HG03575 (cell line): ENCODE data around the gene PRELP.

Experiments used
- ATAC-seq: cut with Tn5 transposase; IDR thresholded peaks from one replicate; pipeline ENCODE4 v1.9.1; 2021; ENCODE audit not compliant: unreplicated experiment, insufficient number of reproducible peaks, low FRiP score; ENCODE audit errors: extremely low read depth

Gene PRELP

DNA sequence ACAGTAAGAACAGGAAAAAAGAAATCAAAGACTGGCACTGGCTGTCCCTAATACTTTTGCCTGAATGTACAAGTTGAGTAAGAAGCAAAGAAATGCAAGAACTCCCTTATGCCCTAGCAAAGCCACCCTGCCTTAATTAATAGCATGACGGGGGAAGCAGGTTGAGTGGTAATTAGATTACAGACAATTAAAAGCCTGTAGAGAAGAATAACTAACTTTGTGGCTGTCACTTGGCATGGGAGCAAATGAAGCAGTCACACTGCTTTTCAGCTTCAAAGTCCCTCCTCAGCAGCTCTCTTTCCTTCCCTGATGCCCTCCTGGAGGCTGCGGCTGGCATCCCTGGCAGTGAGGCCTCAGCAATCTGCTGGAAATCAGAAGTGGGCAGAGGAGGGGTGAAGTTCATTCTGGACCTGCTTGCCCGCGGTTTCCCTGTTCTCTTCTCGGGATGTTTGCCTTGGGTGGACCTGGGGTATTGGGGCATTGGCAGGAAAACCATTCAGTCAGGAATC is 21.7 kb downstream of the PRELP start:
- no peak for ATAC-seq

DNA sequence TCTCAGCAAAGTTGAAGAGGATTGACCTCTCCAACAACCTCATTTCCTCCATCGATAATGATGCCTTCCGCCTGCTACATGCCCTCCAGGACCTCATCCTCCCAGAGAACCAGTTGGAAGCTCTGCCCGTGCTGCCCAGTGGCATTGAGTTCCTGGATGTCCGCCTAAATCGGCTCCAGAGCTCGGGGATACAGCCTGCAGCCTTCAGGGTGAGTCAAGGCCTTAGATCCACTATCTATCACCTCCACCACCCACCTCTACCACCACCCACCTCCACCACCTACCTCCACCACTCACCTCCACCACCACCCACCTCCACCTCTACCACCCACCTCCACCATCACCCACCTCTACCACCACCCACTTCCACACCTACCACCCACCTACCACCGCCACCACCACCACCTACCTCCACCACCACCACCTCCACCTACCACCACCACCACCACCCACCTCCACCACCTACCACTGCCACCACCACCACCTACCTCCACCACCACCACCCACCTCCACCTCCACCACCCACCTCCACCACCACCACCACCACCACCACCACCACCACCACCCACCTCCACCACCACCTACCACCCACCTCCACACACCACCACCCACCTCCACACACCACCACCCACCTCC is 24.2 kb downstream of the PRELP start:
- ATAC-seq, result no peak

DNA sequence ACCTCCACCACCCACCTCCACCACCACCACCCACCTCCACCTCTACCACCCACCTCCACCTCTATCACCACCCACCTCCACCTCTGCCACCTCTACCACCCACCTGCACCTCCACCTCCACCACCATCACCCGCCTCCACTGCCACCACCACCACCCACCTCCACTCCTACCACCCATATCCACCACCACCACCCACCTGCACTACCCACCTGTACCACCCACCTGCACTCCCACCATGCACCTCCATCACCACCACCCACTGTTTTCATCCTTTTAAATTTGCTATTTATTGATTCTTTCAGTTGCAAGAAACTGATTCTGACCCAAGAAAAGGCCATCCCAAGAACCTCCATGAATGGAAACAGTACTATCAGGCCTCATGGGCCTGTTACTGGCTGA is 24.7 kb downstream of the PRELP start:
- no peak for ATAC-seq

DNA sequence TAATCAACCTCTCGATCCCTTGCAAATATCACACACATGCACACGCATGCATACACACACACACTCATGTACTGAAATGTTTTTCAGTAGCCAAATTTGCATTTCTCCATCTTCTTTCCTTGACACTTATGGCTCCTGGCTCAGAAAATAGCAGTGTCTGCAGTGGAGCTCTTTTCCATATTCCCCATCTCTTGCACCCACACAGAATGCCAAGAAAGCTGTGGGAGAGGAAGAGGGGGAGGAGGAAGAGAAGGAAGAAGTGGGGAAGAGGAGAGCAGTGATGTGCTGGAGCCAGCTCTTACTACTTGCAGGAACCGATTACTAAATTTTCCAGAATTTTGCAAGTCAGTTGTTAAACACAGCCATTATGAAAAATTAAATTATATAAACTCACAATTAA is 28.2 kb downstream of the PRELP start:
- no peak for ATAC-seq

DNA sequence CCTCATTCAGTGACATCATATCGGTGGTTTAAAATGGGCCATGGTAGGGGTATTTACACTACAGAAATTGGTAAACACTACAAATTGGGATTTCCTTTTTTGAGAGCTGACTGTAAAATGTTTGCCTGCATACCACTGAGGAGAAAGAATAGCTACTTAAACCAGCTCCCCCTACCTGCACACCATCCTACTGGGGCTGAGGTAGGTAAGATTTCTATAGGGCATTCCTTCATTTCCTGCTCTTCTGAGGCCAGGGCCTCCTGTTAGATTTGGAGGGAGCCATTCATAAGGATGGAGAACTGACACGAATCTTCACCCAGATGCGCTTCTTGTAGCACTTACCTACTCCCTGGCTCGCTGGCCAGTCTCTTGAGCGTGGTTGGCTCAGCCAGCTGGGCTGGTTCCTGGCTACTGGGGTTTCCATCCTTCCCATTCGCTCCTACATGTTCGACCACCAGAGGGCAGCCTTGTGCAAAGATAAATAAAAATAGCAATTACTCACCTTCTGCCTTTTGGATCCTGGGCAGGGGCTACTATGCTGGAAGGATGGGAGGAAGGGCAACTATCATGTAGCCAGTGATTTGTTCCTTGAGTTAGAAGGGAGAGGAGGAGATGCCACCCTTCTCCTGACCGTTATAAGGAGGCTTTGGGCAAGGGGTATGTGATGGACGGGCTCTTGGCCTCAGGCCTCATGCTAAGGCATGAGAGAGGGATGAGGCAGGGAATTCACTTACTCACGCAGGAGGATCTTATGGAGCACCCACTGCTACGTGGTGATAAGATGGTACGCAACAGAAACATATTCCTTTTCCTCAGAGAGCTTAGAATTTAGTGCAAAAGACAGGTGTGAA is 29.0 kb downstream of the PRELP start:
- ATAC-seq, result no peak

DNA sequence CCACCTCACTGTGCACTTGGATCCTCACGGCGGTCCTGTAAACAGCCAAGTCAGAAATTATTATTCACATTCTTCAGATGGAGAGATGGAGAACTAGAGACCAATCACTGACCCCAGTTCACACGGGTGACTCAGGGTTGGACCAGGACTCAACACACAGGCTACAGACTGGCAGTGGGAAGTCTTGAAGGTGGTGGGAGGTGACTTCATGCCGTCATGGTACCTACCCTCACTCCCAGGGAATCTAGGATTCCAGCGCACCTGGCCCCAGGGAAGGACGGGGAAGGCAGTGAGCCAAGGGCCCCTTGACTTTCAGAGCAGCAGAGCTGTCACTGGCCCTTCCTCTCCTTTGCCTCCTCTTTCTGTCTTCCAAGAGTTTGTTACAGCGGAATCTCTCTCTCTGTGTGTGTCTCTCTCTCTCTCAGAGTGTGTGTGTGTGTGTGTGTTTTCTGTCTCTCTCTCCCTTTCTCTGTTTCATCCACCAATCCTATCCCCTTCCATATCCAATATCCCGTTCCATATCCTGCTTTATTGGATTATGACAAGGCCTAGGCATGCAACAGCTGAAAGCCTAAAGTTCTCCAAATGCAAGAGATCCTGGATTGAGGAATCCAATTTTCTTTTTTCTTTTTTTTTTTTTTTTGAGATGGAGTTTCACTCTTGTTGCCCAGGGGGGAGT is 30.1 kb downstream of the PRELP start:
- ATAC-seq, result no peak

DNA sequence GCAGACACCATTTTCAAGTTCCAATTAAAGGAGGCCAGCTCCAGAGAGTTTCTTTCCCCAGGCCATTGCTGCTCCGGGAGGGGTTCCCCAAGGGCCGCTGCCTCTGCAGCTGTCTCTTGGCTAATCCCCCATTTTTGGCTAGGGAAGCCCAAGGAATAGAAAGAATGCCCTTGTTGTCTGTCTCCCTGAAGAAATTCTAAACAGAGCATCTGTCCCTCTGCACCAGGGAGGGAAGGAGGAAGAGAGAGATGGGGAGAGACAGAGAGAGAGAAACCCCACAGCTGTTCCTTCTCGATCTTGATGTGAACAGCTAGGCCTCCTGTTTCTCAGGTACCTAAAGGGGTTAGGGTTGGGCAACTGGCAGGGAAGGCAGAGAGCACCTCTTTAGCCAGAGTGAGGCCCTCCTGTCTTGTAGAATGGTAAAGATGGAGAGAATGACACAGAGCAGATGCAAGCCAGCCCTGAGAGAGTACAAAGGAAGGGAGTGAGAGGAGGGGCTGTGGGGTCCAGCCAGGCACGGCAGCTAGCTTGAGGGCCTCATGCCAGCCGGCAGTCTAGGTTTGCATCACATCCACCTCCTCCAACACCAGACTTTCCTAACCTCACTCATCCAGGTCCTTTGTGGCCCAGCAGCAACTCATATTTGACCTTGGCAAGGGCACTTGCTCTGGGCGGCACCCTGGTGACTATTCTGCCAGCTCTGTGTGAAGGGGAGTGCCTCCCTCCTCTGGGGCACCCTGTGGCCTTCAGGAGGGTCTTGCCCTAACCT is 31.4 kb downstream of the PRELP start:
- ATAC-seq, result no peak

DNA sequence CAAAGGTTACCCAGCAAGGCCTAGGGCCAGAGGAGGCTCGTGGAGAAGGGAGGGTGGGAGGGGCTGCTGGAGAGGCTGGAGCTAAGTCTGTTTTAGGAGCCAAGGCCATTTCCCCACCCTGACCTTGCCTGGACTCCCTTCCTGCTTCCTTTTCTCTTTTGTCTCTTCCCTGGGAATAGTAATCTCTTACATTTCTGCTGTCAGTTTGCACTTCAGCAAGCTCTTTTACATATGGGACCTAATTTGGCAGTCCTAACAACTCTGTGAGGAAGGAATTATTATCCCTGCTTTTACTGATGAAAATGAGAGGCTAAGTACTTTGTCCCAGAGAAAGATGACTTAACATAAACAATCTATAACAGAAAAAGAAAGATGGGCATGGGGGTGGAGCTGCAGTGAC is 32.2 kb downstream of the PRELP start:
- no peak for ATAC-seq

DNA sequence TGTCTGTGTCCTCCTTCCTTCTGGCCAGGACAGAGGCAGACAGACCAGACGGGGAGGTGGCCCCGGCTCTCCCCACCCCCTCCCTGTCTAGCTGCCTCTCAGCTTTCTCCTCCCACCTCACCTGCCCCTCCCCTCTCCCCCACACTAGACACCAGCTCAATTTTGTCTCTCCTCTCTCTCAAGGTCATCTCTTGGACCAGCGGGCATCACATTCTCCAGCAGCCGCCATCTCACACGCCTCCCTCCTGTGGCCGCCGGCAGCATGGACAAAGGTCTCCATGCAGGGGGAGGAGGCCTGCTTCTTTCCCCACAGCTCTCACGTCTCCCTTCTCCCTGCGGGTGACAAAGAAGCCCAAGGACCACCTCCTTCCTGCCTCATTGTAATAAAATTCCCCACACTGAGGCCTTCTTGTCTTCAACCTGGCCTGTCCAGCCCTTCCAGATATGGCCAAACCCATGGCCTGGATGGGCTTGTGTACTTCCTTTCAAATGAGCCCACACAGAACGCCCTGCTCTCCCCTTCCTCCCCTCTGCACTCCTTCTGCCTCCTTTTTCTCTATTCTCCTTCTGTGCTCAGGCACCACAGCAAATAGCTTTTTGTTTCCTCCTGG is 33.0 kb downstream of the PRELP start:
- no peak for ATAC-seq

DNA sequence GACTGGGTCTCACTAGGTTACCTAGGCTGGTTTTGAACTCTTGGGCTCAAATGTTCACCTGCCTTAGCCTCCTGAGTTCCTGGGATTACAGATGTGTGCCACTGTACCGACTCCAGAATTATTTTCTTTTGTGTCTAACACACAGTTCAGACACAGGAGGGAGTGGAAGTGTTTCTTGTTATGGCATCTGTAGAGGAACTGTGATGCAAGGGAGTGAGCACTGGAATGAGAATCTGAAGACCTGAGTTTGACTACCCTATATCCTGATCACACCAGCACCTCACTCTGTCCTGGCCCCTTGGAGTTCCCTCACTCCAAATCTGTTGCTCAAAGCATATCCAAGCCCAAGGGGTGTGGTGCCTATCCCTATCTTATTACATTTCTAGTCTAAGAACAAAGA is 33.5 kb downstream of the PRELP start:
- no peak for ATAC-seq

DNA sequence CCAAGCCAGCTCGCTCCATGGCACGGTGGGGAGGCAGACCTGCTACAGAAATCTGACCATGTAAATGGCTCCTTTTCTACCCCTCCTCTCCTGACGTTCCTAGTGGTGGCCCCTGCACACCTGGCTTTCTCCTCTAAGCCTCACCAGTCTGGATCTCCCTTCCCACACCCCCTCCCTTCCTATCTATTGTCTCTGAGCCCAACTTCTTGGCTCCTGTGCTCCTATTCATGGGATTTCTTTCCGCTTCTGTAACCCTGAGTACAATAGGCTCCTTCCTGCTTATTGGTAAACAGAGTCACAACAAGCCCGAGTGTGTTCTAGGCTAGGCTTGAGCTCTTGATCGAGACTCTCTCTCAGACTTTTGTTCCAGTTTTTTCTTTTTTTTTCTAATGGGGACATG is 35.9 kb downstream of the PRELP start:
- ATAC-seq, result no peak

DNA sequence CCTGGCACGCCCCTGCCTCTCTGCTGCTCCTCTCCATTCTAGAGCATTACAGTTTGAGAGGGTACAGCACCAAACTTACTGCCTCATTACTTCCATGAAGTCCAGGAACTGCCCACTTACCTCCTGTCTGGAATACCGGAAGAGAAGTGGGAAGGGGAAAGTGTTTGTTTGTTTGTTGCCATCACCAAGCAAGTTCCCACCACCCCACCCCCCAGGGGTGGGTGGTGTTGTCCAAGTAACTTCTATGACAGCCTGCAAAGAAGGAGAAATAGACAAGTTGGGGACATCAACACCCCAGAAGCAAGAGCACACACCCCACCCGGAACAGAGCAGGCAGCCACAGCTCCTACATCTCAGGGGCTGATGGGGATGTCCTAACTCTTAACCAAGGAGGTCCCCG is 36.3 kb downstream of the PRELP start:
- no peak for ATAC-seq

DNA sequence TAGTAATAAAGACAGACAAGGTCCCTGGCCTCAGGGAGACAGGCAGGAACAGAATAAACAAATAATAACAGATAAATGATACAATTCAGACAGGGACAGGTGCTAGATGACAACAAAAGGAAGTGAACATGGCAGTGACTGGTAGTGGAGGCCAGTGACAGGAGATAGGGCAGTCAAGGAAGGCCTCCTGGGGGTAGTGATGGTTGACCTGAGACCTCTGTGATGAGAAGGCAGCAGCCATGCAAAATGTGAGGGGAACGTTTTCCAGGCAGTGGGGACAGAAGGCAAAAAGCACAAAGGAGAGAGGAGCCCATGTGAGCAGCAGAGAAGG is 36.9 kb downstream of the PRELP start:
- ATAC-seq, result no peak

DNA sequence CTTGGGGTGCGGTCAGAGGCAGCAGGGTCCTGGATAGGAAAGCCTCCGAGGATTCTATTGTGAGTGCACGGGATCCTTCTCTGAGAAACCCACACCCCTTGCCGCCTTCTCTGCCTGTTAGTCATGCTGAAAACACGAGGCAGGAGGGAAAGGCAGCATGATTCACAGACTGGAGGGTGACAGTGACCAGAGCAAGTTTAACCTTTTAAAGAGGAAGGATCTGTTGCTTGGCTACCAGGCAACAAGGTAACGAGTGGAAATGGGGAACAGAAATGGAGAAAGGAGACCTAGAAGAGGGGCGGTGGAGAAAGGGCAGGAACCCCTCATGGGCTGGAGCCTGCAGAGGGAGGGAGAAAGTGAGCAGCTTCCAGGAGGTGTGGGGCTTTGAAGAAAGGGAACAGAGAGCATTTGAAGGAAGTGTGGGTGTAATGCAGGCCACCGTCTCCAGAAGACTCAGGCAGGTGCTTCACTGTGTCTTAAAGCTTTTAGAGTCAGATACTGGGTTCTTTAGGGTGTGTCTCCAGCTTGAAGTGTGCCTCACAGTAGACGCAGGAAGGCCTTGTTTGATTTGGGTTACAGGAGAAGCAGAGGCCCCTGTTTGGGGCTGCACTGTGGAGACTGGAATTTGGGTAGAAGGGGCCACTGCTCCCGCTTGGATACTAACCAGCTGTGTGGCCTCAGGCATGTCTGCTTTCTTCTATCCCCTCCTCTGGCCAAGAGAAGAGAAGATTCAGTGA is 37.4 kb downstream of the PRELP start:
- no peak for ATAC-seq

DNA sequence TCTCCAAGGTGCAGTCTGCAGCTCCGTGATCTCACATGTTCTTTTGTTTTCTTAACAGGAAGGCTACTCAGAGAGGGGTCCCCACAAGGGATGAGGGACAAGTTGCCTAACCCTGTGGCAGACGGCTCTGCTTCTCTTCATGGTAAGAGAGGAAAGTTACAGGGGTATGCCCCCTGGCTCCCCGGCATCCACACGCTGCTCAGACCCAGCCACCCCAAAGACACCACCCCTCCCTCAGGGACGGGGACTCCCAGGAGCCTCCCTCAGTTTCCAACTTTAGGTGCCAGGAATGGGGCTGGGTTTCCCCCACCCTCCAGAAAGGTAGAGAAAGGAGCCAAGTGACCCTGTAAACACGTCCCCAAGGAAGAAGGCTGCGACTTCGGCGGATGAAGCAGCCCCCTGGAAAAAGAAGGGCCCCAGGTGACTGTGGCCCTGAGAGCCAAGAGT is 38.0 kb downstream of the PRELP start:
- ATAC-seq, result no peak

DNA sequence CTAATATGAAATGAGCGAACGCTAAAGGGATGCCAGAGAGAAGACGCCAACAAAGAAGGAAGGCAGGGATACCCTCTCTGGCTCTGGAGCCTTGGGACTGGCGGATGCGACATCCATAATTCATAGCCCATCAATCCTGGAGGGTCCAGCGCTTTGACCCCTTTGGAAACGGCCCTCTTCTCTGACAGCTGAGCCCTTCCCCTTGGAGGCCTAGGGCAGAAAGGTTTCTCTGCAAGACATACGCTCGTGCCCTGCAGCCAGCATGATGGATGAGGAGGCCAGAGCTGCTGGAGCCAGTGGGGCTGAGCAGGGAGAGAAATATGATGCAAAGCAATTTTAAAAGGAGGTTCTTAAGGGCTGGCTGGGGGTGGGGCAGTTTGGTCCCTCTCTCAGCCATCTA is 40.6 kb downstream of the PRELP start:
- no peak for ATAC-seq

DNA sequence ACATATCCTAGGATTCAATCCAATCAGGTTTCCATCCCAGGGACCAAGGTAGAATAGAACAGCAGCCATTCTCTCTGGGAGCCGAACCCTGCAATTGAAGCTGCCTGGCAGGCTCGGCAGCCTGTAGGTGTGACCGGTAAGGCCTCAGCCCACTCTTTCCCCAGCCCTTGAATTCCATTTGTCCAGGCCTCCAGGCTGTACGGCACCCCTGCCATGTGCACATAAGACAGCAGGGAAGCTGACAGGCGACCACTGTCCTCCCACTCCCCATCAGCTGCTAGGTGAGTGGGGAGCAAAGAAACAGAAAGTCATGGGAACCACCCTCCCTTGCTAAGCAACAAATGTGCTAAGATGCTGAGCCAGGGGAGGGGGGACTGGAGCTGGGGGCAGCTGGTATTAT is 41.3 kb downstream of the PRELP start:
- ATAC-seq, result no peak

DNA sequence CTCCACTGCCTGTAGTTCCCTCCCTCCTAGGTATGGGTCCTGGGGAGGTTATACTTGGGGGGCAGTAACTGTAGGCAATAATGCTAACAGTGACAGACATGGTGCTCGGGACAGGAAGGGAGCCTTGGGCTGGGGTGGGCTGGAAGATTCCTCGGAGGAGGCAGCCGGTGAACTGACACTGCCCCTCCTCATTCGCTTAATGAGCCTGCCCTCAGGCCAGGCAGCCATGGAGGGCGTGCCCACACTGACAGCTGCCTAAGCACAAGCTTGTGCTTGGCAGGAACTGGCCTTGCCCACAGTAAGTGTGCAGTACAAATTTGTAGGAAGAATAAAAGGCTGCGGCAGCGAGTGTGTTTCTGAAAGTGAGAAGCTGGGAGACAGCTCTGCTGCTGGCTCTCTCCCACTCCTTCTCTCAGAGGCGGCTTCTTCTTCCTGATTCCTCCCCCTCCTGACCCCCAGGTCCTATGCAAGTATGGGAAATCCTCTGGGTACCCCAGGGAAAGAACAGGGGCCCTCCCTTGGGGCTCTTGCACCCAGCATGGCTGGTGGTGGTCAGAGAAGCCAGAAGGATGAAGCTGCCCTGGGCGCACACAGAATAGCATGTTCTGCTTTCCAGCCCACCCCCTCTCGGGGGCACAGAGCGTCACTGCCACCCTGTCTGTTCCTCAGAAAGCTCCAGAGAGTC is 42.0 kb downstream of the PRELP start:
- ATAC-seq, result no peak
